ENCODE data around the gene EVX2.

EVX2 gene

GRCh38 chr2:176066645-176067588, 16.8 kb downstream of the EVX2 start:
- DNase-seq (ENCODE audit: low spot score): no peak

GRCh38 chr2:176063958-176064357, 19.8 kb downstream of the EVX2 start:
- no peak for DNase-seq (ENCODE audit: low spot score)

- DNase-seq (ENCODE audit: low spot score): no peak
These were observed 27.4 kb downstream of the EVX2 start for GRCh38 chr2:176056406-176056805.

GRCh38 chr2:176039375-176039774, 44.4 kb downstream of the EVX2 start:
- no peak for DNase-seq (ENCODE audit: low spot score)

GRCh38 chr2:176038694-176039093, 45.1 kb downstream of the EVX2 start:
- DNase-seq (ENCODE audit: low spot score): no peak

- no peak for DNase-seq (ENCODE audit: low spot score)
These were observed 48.6 kb downstream of the EVX2 start for GRCh38 chr2:176035013-176035691.

- no peak for DNase-seq (ENCODE audit: low spot score)
These were observed 56.0 kb downstream of the EVX2 start for GRCh38 chr2:176027806-176028205.
